MCF 10A (cell line): ENCODE results near the gene LRRC23. TPM values are rescaled to one million over a fixed set of nuclear protein-coding genes. Genes with fewer than 3 reads are reported as not detected.

ENCODE experiments used
- BruUV-seq: library from RNA; stranded (reverse); fragments of 400-500 nt; replicated peaks from 2 replicates; lab custom pipeline; 2021; lab: Mats Ljungman, UMichigan
- CTCF ChIA-PET: fragments of 300-600 bp; sonication (Branson Sonifier 250); formaldehyde crosslinking; extraction: SDS; loops from one replicate; lab custom pipeline; 2021; ENCODE audit warnings: antibody characterized with exemption, inconsistent platforms; lab: Yijun Ruan, JAX
- POLR2A ChIA-PET: fragments of 300-600, 350-650 bp; sonication (Branson Sonifier 250); formaldehyde crosslinking; extraction: SDS; loops from one replicate; lab custom pipeline; 2020; ENCODE audit warnings: antibody characterized with exemption, inconsistent platforms; lab: Yijun Ruan, JAX
- DNase-seq: peaks from one replicate; pipeline ENCODE4 v3.0.0-alpha.2; 2018; ENCODE audit not compliant: unreplicated experiment
- H3K27ac Mint-ChIP-seq: one replicate; pipeline ENCODE4 v1.8.0; 2022; ENCODE audit warnings: mild to moderate bottlenecking, low read depth, mixed read lengths; ENCODE audit not compliant: unreplicated experiment
- H3K27me3 Mint-ChIP-seq: one replicate; pipeline ENCODE4 v1.8.0; 2022; ENCODE audit warnings: mixed read lengths; ENCODE audit not compliant: insufficient read depth, unreplicated experiment
- H3K36me3 Mint-ChIP-seq: one replicate; pipeline ENCODE4 v1.8.0; 2022; ENCODE audit warnings: mild to moderate bottlenecking, moderate library complexity, mixed read lengths; ENCODE audit not compliant: insufficient read depth, unreplicated experiment
- H3K4me1 Mint-ChIP-seq: one replicate; pipeline ENCODE4 v1.8.0; 2022; ENCODE audit warnings: mixed read lengths; ENCODE audit not compliant: insufficient read depth, unreplicated experiment
- H3K4me3 Mint-ChIP-seq: one replicate; pipeline ENCODE4 v1.8.0; 2022; ENCODE audit warnings: mild to moderate bottlenecking, moderate library complexity, mixed read lengths; ENCODE audit not compliant: unreplicated experiment
- H3K9me3 Mint-ChIP-seq: one replicate; pipeline ENCODE4 v1.8.0; 2022; ENCODE audit warnings: mixed read lengths; ENCODE audit not compliant: unreplicated experiment
- CTCF ChIP-seq: fragments of 200-600 bp; IDR thresholded peaks from one replicate; pipeline ENCODE4 v1.8.0; 2022; ENCODE audit warnings: antibody characterized with exemption, mild to moderate bottlenecking; ENCODE audit not compliant: unreplicated experiment
- intact Hi-C: fragments of 100-400 bp; cut with micrococcal nuclease; formaldehyde crosslinking; loops from 2 replicates; pipeline ENCODE4 v1.14.1; 2022
- total RNA-seq: library from RNA; stranded (reverse); gene quantifications from 2 replicates; pipeline ENCODE4 v1.2.3, GENCODE V29; 2022

Gene LRRC23
- total RNA-seq, 1 experiment from 2014 or later: 7.5 TPM

GRCh38 chr12:6943722-6944380 lies 39.2 kb downstream of the LRRC23 start, which contains the start of the genes C12orf57 and RNU7-1:
C12orf57 (plus strand) TSS chr12:6944022; CDS start chr12:6944122, 100 bp downstream.
RNU7-1 (plus strand) TSS chr12:6943816.
- DNase-seq: peak; percentile 93
- H3K4me3 Mint-ChIP-seq: peak within 1 kb of the TSS; percentile 85
- H3K9me3 Mint-ChIP-seq: no peaks in the 10 kb centered on the region
- BruUV-seq: TSS peak; percentile 93
- POLR2A ChIA-PET: interaction anchor here (0.6 to 6.8 kb wide), 37 partner anchors 10 to 571 kb away, joined by 3 to 495 read pairs (median 4); partner anchors contain the start of genes ATN1, C1R, C1RL and C1S
- peaks cover 32% of the 10 kb centered on the region for H3K4me1 Mint-ChIP-seq
- CTCF ChIA-PET: interaction anchor here (0.7 to 5.5 kb wide), 16 partner anchors 14 to 212 kb away, joined by 3 to 160 read pairs (median 6); partner anchors contain the start of genes C1RL, C1S, SPSB2 and TPI1
- peaks cover 74% of the 10 kb centered on the region for H3K36me3 Mint-ChIP-seq
- H3K27me3 Mint-ChIP-seq: no peaks in the 10 kb centered on the region
- TF ChIP-seq CTCF: no peak
- H3K27ac Mint-ChIP-seq: peak within 1 kb of the TSS; percentile 98
- intact Hi-C loops: loop anchor here (1.0 kb wide), 6 partner anchors 17 to 169 kb away; partner anchors contain the start of genes C1R and C1RL

GRCh38 chr12:6944381-6945186 lies 40.0 kb downstream of the LRRC23 start:
- no TSS peak for BruUV-seq

GRCh38 chr12:6945613-6946012 lies 41.0 kb downstream of the LRRC23 start:
- TF ChIP-seq CTCF: no peak
- Mint-ChIP-seq H3K4me3 (peak overlapping the region; percentile 85), H3K27me3 (no peaks in the 10 kb centered on the region), H3K9me3 (no peaks in the 10 kb centered on the region), H3K4me1 (peaks cover 32% of the 10 kb centered on the region), H3K27ac (peak overlapping the region; percentile 98), H3K36me3 (peaks cover 56% of the 10 kb centered on the region)
- no peak for DNase-seq
- POLR2A ChIA-PET: interaction anchor here (0.5 to 6.8 kb wide), 27 partner anchors 8 to 583 kb away, joined by 3 to 495 read pairs (median 6); partner anchors contain the start of genes ATN1, C1R, C1RL and C1S
- no TSS peak for BruUV-seq
- CTCF ChIA-PET: interaction anchor here (0.6 to 5.5 kb wide), 22 partner anchors 11 to 209 kb away, joined by 3 to 160 read pairs (median 7); partner anchors contain the start of genes C1RL, C1S, LPCAT3 and SPSB2
- intact Hi-C loops: no loop called here

More at GRCh38 chr12:6944381-6945186, 40.0 kb downstream of the LRRC23 start:
- ChIA-PET CTCF (interaction anchor here (0.6 to 5.5 kb wide), 27 partner anchors 11 to 211 kb away, joined by 3 to 160 read pairs (median 5); partner anchors contain the start of genes C1RL, LPCAT3, SPSB2 and TPI1), POLR2A (interaction anchor here (0.6 to 6.8 kb wide), 35 partner anchors 10 to 572 kb away, joined by 3 to 495 read pairs (median 4); partner anchors contain the start of genes ATN1, C1R, C1RL and C1S)
- H3K27ac Mint-ChIP-seq: peak overlapping the region; percentile 98
- H3K36me3 Mint-ChIP-seq: peaks cover 66% of the 10 kb centered on the region
- H3K4me3 Mint-ChIP-seq: peak overlapping the region; percentile 85
- intact Hi-C loops: loop anchor here (1.0 kb wide), 6 partner anchors 17 to 169 kb away; partner anchors contain the start of genes C1R and C1RL
- H3K4me1 Mint-ChIP-seq: peaks cover 32% of the 10 kb centered on the region
- DNase-seq: peak; percentile 96
- H3K9me3 Mint-ChIP-seq: no peaks in the 10 kb centered on the region
- H3K27me3 Mint-ChIP-seq: no peaks in the 10 kb centered on the region
- peak; percentile 63 for TF ChIP-seq CTCF
